SK-N-SH treated with all-trans-retinoic acid at 6 μM for 48 hours (cell line): ENCODE results near the gene NCAM1.

ENCODE experiments used
- ARNTL ChIP-seq: fragments of 450-650 bp; formaldehyde crosslinking; IDR thresholded peaks from 2 replicates; pipeline ENCODE4 v1.5.0; 2020; ENCODE audit warnings: low read depth, mild to moderate bottlenecking, moderate library complexity, borderline replicate concordance
- ESRRG ChIP-seq: fragments of 250-450 bp; sonication (Bioruptor Pico); IDR thresholded peaks from 2 replicates; pipeline ENCODE4 v1.6.1; 2021; ENCODE audit warnings: mild to moderate bottlenecking
- GLIS3 ChIP-seq: fragments of 250-450 bp; sonication (Bioruptor Pico); IDR thresholded peaks from 2 replicates; pipeline ENCODE4 v1.5.0; 2020; ENCODE audit warnings: mild to moderate bottlenecking, moderate library complexity
- OSR1 ChIP-seq: fragments of 250-450 bp; sonication (Bioruptor Pico); IDR thresholded peaks from 2 replicates; pipeline ENCODE4 v1.8.0; 2022; ENCODE audit warnings: moderate library complexity, mild to moderate bottlenecking, inconsistent platforms
- PPARA ChIP-seq: fragments of 250-450 bp; sonication (Bioruptor Pico); IDR thresholded peaks from 2 replicates; pipeline ENCODE4 v1.5.0; 2020; ENCODE audit warnings: mild to moderate bottlenecking, borderline replicate concordance
- RARB ChIP-seq: fragments of 250-450 bp; sonication (Bioruptor Pico); IDR thresholded peaks from 2 replicates; pipeline ENCODE4 v1.8.0; 2021; ENCODE audit warnings: mild to moderate bottlenecking, moderate library complexity
- TCF4 ChIP-seq: fragments of 250-450 bp; sonication (Bioruptor Pico); IDR thresholded peaks from 2 replicates; pipeline ENCODE4 v1.8.0; 2021; ENCODE audit warnings: mild to moderate bottlenecking, moderate library complexity, borderline replicate concordance
- ZC3H10 ChIP-seq: fragments of 250-450 bp; sonication (Bioruptor Pico); IDR thresholded peaks from 2 replicates; pipeline ENCODE4 v1.5.1; 2021; ENCODE audit warnings: mild to moderate bottlenecking, moderate library complexity
- ZFP3 ChIP-seq: fragments of 250-450 bp; sonication (Bioruptor Pico); IDR thresholded peaks from 2 replicates; pipeline ENCODE4 v1.5.0; 2020; ENCODE audit warnings: mild to moderate bottlenecking, moderate library complexity
- ZNF565 ChIP-seq: fragments of 450-650 bp; formaldehyde crosslinking; conservative IDR thresholded peaks from 2 replicates; pipeline ENCODE4 v1.5.0; 2020; ENCODE audit warnings: low read depth, mild to moderate bottlenecking, moderate library complexity
- ZNF70 ChIP-seq: fragments of 450-650 bp; formaldehyde crosslinking; IDR thresholded peaks from 2 replicates; pipeline ENCODE4 v1.5.0; 2020; ENCODE audit warnings: mild to moderate bottlenecking, moderate library complexity
- ZNF8 ChIP-seq: fragments of 450-650 bp; formaldehyde crosslinking; IDR thresholded peaks from 2 replicates; pipeline ENCODE4 v1.5.0; 2020; ENCODE audit warnings: mild to moderate bottlenecking, moderate library complexity
- TF ChIP-seq, protein P1 (sequence below): fragments of 250-450 bp; sonication (Bioruptor Pico); IDR thresholded peaks from 2 replicates; pipeline ENCODE4 v1.8.0; 2020; ENCODE audit warnings: mild to moderate bottlenecking, moderate library complexity, borderline replicate concordance

DNA sequence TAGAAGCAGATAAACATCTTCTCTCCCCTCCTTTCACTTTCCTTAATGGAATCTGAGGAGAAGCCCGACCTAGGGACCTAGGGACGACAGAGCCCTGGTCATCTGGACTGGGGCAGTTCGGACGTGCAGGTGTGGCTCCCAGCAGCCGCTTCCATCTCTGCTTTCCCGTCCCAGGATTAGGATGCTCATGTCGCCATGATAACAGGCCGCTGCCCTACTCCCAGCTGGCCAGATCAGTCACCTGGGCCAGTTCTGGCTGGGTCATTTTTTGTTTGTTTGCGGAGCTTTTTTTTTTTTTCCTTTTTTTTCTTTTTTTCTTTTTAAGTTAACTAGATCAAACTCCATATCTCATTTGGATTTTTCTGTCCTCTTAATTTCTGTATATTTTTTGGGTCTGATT lies 186.9 kb downstream of the NCAM1 start:
- no peak for TF ChIP-seq TCF4 (CRISPR knock-in tag)
- TF ChIP-seq ARNTL (CRISPR knock-in tag) = no peak
- no peak for TF ChIP-seq ESRRG (CRISPR knock-in tag)
- no peak for TF ChIP-seq ZFP3 (CRISPR knock-in tag)
- no peak for TF ChIP-seq ZNF8 (CRISPR knock-in tag)
- TF ChIP-seq PPARA = no peak
- no peak for TF ChIP-seq OSR1 (CRISPR knock-in tag)
- TF ChIP-seq, protein P1, sequence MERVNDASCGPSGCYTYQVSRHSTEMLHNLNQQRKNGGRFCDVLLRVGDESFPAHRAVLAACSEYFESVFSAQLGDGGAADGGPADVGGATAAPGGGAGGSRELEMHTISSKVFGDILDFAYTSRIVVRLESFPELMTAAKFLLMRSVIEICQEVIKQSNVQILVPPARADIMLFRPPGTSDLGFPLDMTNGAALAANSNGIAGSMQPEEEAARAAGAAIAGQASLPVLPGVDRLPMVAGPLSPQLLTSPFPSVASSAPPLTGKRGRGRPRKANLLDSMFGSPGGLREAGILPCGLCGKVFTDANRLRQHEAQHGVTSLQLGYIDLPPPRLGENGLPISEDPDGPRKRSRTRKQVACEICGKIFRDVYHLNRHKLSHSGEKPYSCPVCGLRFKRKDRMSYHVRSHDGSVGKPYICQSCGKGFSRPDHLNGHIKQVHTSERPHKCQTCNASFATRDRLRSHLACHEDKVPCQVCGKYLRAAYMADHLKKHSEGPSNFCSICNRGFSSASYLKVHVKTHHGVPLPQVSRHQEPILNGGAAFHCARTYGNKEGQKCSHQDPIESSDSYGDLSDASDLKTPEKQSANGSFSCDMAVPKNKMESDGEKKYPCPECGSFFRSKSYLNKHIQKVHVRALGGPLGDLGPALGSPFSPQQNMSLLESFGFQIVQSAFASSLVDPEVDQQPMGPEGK (CRISPR knock-in tag) = no peak
- TF ChIP-seq GLIS3 (CRISPR knock-in tag) = no peak
- TF ChIP-seq ZNF565 (CRISPR knock-in tag) = no peak
- TF ChIP-seq ZC3H10 = no peak
- TF ChIP-seq RARB (CRISPR knock-in tag) = no peak
- TF ChIP-seq ZNF70 (CRISPR knock-in tag) = no peak
